IMR-90 (cell line): ENCODE results near the gene TOB2. TPM values are rescaled to one million over a fixed set of nuclear protein-coding genes. Genes with fewer than 3 reads are reported as not detected.

Experiments
- ATAC-seq: fragments of 200-7000 bp; cut with Tn5 transposase; 2 replicates; pipeline ENCODE4 v1.9.1; 2020; ENCODE audit warnings: low read depth, mild to moderate bottlenecking, moderate library complexity
- BruUV-seq: library from RNA; stranded (reverse); fragments of 400-500 nt; replicated peaks from 2 replicates; lab custom pipeline; 2021; lab: Mats Ljungman, UMichigan
- CTCF ChIA-PET: fragments of 300-600 bp; formaldehyde crosslinking; extraction: SDS; loops from one replicate; lab custom pipeline; 2021; ENCODE audit warnings: antibody characterized with exemption; lab: Yijun Ruan, JAX
- POLR2A ChIA-PET: fragments of 300-600 bp; sonication (Branson Sonifier 250); formaldehyde crosslinking; loops from one replicate; lab custom pipeline; 2022; ENCODE audit warnings: antibody characterized with exemption; ENCODE audit not compliant: unreplicated experiment; lab: Charles Lee
- DNase-seq: peaks from one replicate; pipeline ENCODE4 v3.0.0; 2013
- H2AFZ ChIP-seq: replicated peaks from 2 replicates; pipeline ENCODE3; 2013; ENCODE audit warnings: low read length, mild to moderate bottlenecking; ENCODE audit not compliant: poor library complexity
- H2AK5ac ChIP-seq: 2 replicates; pipeline ENCODE4 v1.6.1; 2013; ENCODE audit warnings: low read depth, low read length, inconsistent platforms
- H2AK9ac ChIP-seq: replicated peaks from 2 replicates; pipeline ENCODE3; 2013; ENCODE audit warnings: mild to moderate bottlenecking, low read depth, low read length, moderate library complexity; ENCODE audit not compliant: poor library complexity
- H2BK120ac ChIP-seq: 2 replicates; pipeline ENCODE4 v1.6.1; 2013; ENCODE audit warnings: low read depth, low read length, inconsistent platforms
- H2BK15ac ChIP-seq: 3 replicates; pipeline ENCODE4 v1.6.1; 2013; ENCODE audit warnings: low read depth, low read length, inconsistent platforms
- H2BK20ac ChIP-seq: 2 replicates; pipeline ENCODE4 v1.6.1; 2013; ENCODE audit warnings: low read depth, mild to moderate bottlenecking, inconsistent platforms, low read length, moderate library complexity
- H2BK5ac ChIP-seq: 2 replicates; pipeline ENCODE4 v1.6.1; 2013; ENCODE audit warnings: mild to moderate bottlenecking, low read depth, low read length, inconsistent platforms; ENCODE audit not compliant: poor library complexity, severe bottlenecking
- H3K14ac ChIP-seq: replicated peaks from 2 replicates; pipeline ENCODE4 v1.6.1; 2013; ENCODE audit warnings: low read depth, low read length, inconsistent platforms
- H3K18ac ChIP-seq: 2 replicates; pipeline ENCODE4 v1.6.1; 2013; ENCODE audit warnings: low read depth, low read length, control low read depth
- H3K23ac ChIP-seq: 2 replicates; pipeline ENCODE4 v1.6.1; 2013; ENCODE audit warnings: low read depth, low read length, inconsistent platforms
- H3K27ac ChIP-seq: 2 replicates; pipeline ENCODE4 v1.5.1; 2013; ENCODE audit warnings: mild to moderate bottlenecking, control low read depth, low read length; ENCODE audit not compliant: insufficient read depth
- H3K27me3 ChIP-seq: 2 replicates; pipeline ENCODE4 v1.6.1; 2013; ENCODE audit warnings: low read length; ENCODE audit not compliant: control insufficient read depth, insufficient read depth
- H3K36me3 ChIP-seq: 2 replicates; pipeline ENCODE4 v1.6.1; 2013; ENCODE audit warnings: low read length, mixed read lengths; ENCODE audit not compliant: control insufficient read depth, insufficient read depth
- H3K4ac ChIP-seq: 2 replicates; pipeline ENCODE4 v1.6.1; 2013; ENCODE audit warnings: low read depth, low read length, inconsistent platforms
- H3K4me1 ChIP-seq: 2 replicates; pipeline ENCODE4 v1.6.1; 2013; ENCODE audit warnings: low read length, mixed read lengths; ENCODE audit not compliant: control insufficient read depth, insufficient read depth
- H3K4me2 ChIP-seq: 2 replicates; pipeline ENCODE4 v1.6.1; 2013; ENCODE audit warnings: low read depth, mild to moderate bottlenecking, control low read depth, low read length, moderate library complexity
- H3K4me3 ChIP-seq: 2 replicates; pipeline ENCODE4 v1.5.1; 2013; ENCODE audit warnings: low read depth, mild to moderate bottlenecking, control low read depth, low read length, moderate library complexity; ENCODE audit not compliant: insufficient read depth
- H3K56ac ChIP-seq: 2 replicates; pipeline ENCODE4 v1.6.1; 2013; ENCODE audit warnings: low read length, inconsistent platforms; ENCODE audit not compliant: insufficient read depth; ENCODE audit errors: extremely low read depth
- H3K79me1 ChIP-seq, 2 experiments: 2 replicates each; pipeline ENCODE4 v1.6.1; 2013; ENCODE audit warnings: low read length in 2 of 2, inconsistent platforms in 1 of 2, low read depth in 1 of 2
- H3K9ac ChIP-seq: 2 replicates; pipeline ENCODE4 v1.6.1; 2013; ENCODE audit warnings: low read depth, low read length, control low read depth
- H3K9me1 ChIP-seq: 2 replicates; pipeline ENCODE4 v1.6.1; 2013; ENCODE audit warnings: low read length, inconsistent platforms; ENCODE audit not compliant: insufficient read depth
- H3K9me3 ChIP-seq: 2 replicates; pipeline ENCODE4 v1.6.1; 2013; ENCODE audit warnings: low read length; ENCODE audit not compliant: control insufficient read depth, insufficient read depth
- H4K20me1 ChIP-seq: 2 replicates; pipeline ENCODE4 v1.6.1; 2013; ENCODE audit warnings: low read length, inconsistent platforms; ENCODE audit not compliant: insufficient read depth
- H4K5ac ChIP-seq: 2 replicates; pipeline ENCODE4 v1.6.1; 2013; ENCODE audit warnings: mild to moderate bottlenecking, low read depth, low read length, control low read depth
- H4K8ac ChIP-seq, 2 experiments: 2 replicates each; pipeline ENCODE4 v1.6.1; 2013; ENCODE audit warnings: low read depth in 2 of 2, low read length in 2 of 2, control low read depth in 1 of 2, inconsistent platforms in 1 of 2
- H4K91ac ChIP-seq: 2 replicates; pipeline ENCODE4 v1.6.1; 2013; ENCODE audit warnings: low read depth, low read length, inconsistent platforms; ENCODE audit not compliant: insufficient read depth
- BHLHE40 ChIP-seq: fragments of 150-350 bp; IDR thresholded peaks from 2 replicates; pipeline ENCODE4 v1.6.1; 2016; ENCODE audit warnings: mild to moderate bottlenecking, low read depth, low read length
- CEBPB ChIP-seq: IDR thresholded peaks from 2 replicates; pipeline ENCODE4 v1.6.1; 2012; ENCODE audit warnings: low read depth, low read length, improper control_type of control experiment
- CHD1 ChIP-seq: IDR thresholded peaks from 2 replicates; pipeline ENCODE4 v1.6.1; 2012; ENCODE audit warnings: low read depth, low read length, improper control_type of control experiment
- CTCF ChIP-seq: conservative IDR thresholded peaks from 2 replicates; pipeline ENCODE4 v1.5.1; 2012; ENCODE audit warnings: mild to moderate bottlenecking, low read depth, low read length, improper control_type of control experiment
- FOS ChIP-seq: fragments of 150-350 bp; IDR thresholded peaks from 2 replicates; pipeline ENCODE4 v1.6.1; 2016; ENCODE audit warnings: low read depth, low read length
- MAFK ChIP-seq: IDR thresholded peaks from 2 replicates; pipeline ENCODE4 v1.6.1; 2012; ENCODE audit warnings: low read depth, low read length, improper control_type of control experiment
- MAZ ChIP-seq: IDR thresholded peaks from 2 replicates; pipeline ENCODE4 v1.6.1; 2012; ENCODE audit warnings: low read depth, mild to moderate bottlenecking, low read length, improper control_type of control experiment, moderate library complexity, borderline replicate concordance
- MXI1 ChIP-seq: IDR thresholded peaks from 2 replicates; pipeline ENCODE4 v1.6.1; 2012; ENCODE audit warnings: low read depth, mild to moderate bottlenecking, low read length, moderate library complexity, borderline replicate concordance
- NFE2L2 ChIP-seq: fragments of 150-350 bp; IDR thresholded peaks from 2 replicates; pipeline ENCODE4 v1.6.1; 2016; ENCODE audit warnings: low read depth, mild to moderate bottlenecking, low read length
- POLR2A ChIP-seq: IDR thresholded peaks from 2 replicates; pipeline ENCODE4 v1.6.1; 2012; ENCODE audit warnings: mild to moderate bottlenecking, low read depth, low read length
- RAD21 ChIP-seq: IDR thresholded peaks from 2 replicates; pipeline ENCODE4 v1.6.1; 2012; ENCODE audit warnings: low read length, improper control_type of control experiment
- RCOR1 ChIP-seq: IDR thresholded peaks from 2 replicates; pipeline ENCODE4 v1.6.1; 2012; ENCODE audit warnings: mild to moderate bottlenecking, low read length, improper control_type of control experiment; ENCODE audit not compliant: insufficient replicate concordance
- RFX5 ChIP-seq: IDR thresholded peaks from 2 replicates; pipeline ENCODE4 v1.8.0; 2012; ENCODE audit warnings: low read depth, mild to moderate bottlenecking, low read length, moderate library complexity
- SMC3 ChIP-seq: fragments of 150-350 bp; IDR thresholded peaks from 2 replicates; pipeline ENCODE4 v1.6.1; 2016; ENCODE audit warnings: low read depth, mild to moderate bottlenecking, antibody characterized with exemption, low read length, moderate library complexity
- USF2 ChIP-seq: fragments of 150-350 bp; IDR thresholded peaks from 2 replicates; pipeline ENCODE4 v1.6.1; 2017; ENCODE audit warnings: mild to moderate bottlenecking, antibody characterized with exemption, low read length, low read depth
- WGBS, 2 experiments: methylation state at CpG; one replicate each; pipeline versions ENCODE4 v1.1.5 to v1.1.7; 2013; ENCODE audit warnings: missing lambda C conversion rate in 2 of 2; ENCODE audit not compliant: insufficient read length in 1 of 2; ENCODE audit errors: extremely low coverage in 2 of 2; 5-methylcytosine and 5-hydroxymethylcytosine counted together
- dilution Hi-C: fragments of 300-500 bp; cut with HindIII; formaldehyde crosslinking; loops from one replicate; pipeline ENCODE4 v1.14.3; 2018; ENCODE audit warnings: low sequenced_read_pairs; ENCODE audit not compliant: unreplicated experiment
- in situ Hi-C: fragments of 300-500 bp; cut with MboI; formaldehyde crosslinking; loops from 3 replicates; pipeline ENCODE4 v1.14.3; 2019; ENCODE audit warnings: low sequenced_read_pairs, inconsistent platforms, mixed read lengths
- intact Hi-C: fragments of 100-400 bp; cut with micrococcal nuclease; formaldehyde crosslinking; loops from 2 replicates; pipeline ENCODE4 v1.10.0; 2022
- polyA plus RNA-seq, 3 experiments: library from polyadenylated mRNA; depleted of rRNA; stranded (reverse); fragments of >200 nt; gene quantifications; 2 replicates each; pipeline ENCODE4 v1.2.3, GENCODE V29; 2012; ENCODE audit warnings: low replicate concordance in 1 of 3
- total RNA-seq: library from RNA; depleted of rRNA; stranded (reverse); fragments of >200 nt; gene quantifications from 2 replicates; pipeline ENCODE4 v1.2.3, GENCODE V29; 2012

Gene TOB2
- total and polyA plus RNA-seq, 2 of the 4 experiments (the other 2 are of a cell fraction): 17.4 to 23.3 TPM

- Histone ChIP-seq H3K56ac (no peak overlapping the region), H3K4me2 (no peak overlapping the region), H3K36me3 (no peaks in the 10 kb centered on the region), H4K20me1 (0 out of 2 replicates have a peak, but pooled peaks cover 4% of the 10 kb centered on the region), H2AK5ac (no peak overlapping the region; the same call in 1 of the 2 replicates), H3K18ac (no peak overlapping the region), H3K4ac (no peak overlapping the region), H3K9me3 (no peaks in the 10 kb centered on the region), H3K4me1 (peaks cover 8% of the 10 kb centered on the region), H2BK20ac (no peak overlapping the region), H2BK15ac (no peak overlapping the region), H2AK9ac (peak overlapping the region; percentile 38), H2BK120ac (no peak overlapping the region), H3K23ac (no peak overlapping the region), H3K79me1 (peaks cover 14 to 32% of the 10 kb centered on the region in 2 experiments), H4K5ac (no peak overlapping the region), H3K27me3 (no peaks in the 10 kb centered on the region), H3K9ac (no peak overlapping the region), H3K14ac (no peak overlapping the region), H4K91ac (no peak overlapping the region), H2BK5ac (no peak overlapping the region), H4K8ac (no peak overlapping the region), H2AFZ (no peak overlapping the region), H3K4me3 (no peak overlapping the region), H3K9me1 (peaks cover 20% of the 10 kb centered on the region), H3K27ac (no peak overlapping the region)
- ATAC-seq: no peak
- in situ Hi-C loops (no loop called here), intact Hi-C loops (no loop called here), dilution Hi-C loops (no loop called here)
- CTCF ChIA-PET: interaction anchor here (0.7 kb wide), 1 partner anchor 220 kb away, joined by 3 read pairs; no protein-coding TSS in a partner anchor
- WGBS, 2 experiments: 83% methylated on average over 6 of the region's 13 CpGs; no CpG with 5 or more reads in 1 of the 2 experiments
- DNase-seq: no peak
- POLR2A ChIA-PET: no interaction called here
- no TSS peak for BruUV-seq
- no peak for TF ChIP-seq MAFK
- no peak for TF ChIP-seq RAD21
- TF ChIP-seq CHD1: no peak
- no peak for TF ChIP-seq RFX5
- TF ChIP-seq CEBPB: no peak
- no peak for TF ChIP-seq SMC3
- no peak for TF ChIP-seq BHLHE40
- no peak for TF ChIP-seq MXI1
- TF ChIP-seq POLR2A: no peak
- TF ChIP-seq MAZ: no peak
- TF ChIP-seq NFE2L2: no peak
- TF ChIP-seq USF2: no peak
- no peak for TF ChIP-seq FOS
- TF ChIP-seq RCOR1: no peak
- TF ChIP-seq CTCF: no peak
These were observed 28.8 kb downstream of the TOB2 start for GRCh38 chr22:41417622-41418390.
